Subcutaneous abdominal adipose tissue (tissue), 5 donors: ENCODE results near the gene IBA57.
A peak's percentile ranks its signal among the peaks of the same experiment; 100 is the strongest.

Experiments
- H3K27ac ChIP-seq: one replicate; pipeline ENCODE4 v1.7.0; 2013; ENCODE audit warnings: low read depth, mild to moderate bottlenecking, inconsistent platforms, low read length, moderate library complexity
- H3K27me3 ChIP-seq, 5 donors: one replicate each; pipeline ENCODE4 v1.7.0; 2013; ENCODE audit warnings: low read length in 5 of 5, inconsistent platforms in 1 of 5; ENCODE audit not compliant: control insufficient read depth in 5 of 5, insufficient read depth in 4 of 5
- H3K36me3 ChIP-seq, 5 donors: one replicate each; pipeline ENCODE4 v1.7.0; 2013; ENCODE audit warnings: low read length in 5 of 5; ENCODE audit not compliant: control insufficient read depth in 5 of 5, insufficient read depth in 5 of 5
- H3K4me1 ChIP-seq, 5 donors: one replicate each; pipeline ENCODE4 v1.7.0; 2013; ENCODE audit warnings: low read length in 5 of 5, mild to moderate bottlenecking in 3 of 5, moderate library complexity in 1 of 5; ENCODE audit not compliant: control insufficient read depth in 5 of 5, insufficient read depth in 5 of 5
- H3K4me3 ChIP-seq, 5 donors: one replicate each; pipeline ENCODE4 v1.7.0; 2013; ENCODE audit warnings: low read length in 5 of 5, low read depth in 1 of 5
- H3K9ac ChIP-seq, 5 donors: one replicate each; pipeline ENCODE4 v1.7.0; 2013; ENCODE audit warnings: low read length in 5 of 5, mild to moderate bottlenecking in 4 of 5, moderate library complexity in 3 of 5
- H3K9me3 ChIP-seq, 5 donors: one replicate each; pipeline ENCODE4 v1.7.0; 2013; ENCODE audit warnings: low read length in 5 of 5; ENCODE audit not compliant: control insufficient read depth in 5 of 5
- donor health status: healthy.
- donor health status: healthy.
- donor health status: healthy.
- donor health status: healthy.
- donor health status: healthy.

The IBA57 gene

DNA sequence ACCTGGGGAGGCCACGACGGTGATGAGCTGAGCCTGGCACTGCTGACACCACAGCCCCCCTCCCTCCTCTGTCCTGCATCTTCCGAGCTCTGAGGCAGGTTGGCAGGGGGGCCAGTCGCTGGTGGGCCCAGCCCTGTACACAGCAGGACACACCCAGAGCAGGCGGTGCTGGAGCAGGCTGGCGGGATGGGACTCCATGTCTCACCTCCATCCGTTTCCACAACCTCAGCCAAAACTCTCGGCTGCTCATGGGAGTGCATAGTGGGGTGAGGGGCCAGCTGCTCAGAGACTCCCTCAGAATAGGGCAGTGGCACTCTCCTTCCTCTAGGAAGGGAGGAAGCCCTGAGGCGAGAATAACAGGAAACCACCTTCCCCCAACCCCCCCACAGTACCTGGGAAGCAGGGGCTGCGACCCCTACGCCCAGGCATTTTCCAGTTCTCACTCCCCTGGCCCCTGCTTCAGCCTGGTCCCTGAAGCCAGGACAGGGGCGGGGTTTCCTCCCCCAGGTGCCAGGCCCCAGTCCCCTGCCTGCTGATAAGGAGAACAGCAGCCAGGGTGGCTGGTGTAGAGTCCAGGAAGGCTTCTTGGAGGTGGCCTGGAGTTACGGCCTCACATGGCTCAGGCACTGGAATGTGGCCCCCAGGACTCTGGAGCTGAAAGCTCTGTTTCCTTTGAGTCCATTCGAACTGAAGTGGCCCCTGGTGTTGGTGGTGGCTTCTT, 3.2 kb upstream of the IBA57 start:
- Histone ChIP-seq H3K27me3 (peaks cover 18 to 32% (median 23%) of the 10 kb centered on the region in 5 donors), H3K36me3 (no peaks in the 10 kb centered on the region), H3K4me3 (peak overlapping the region in 1 of 5 donors; percentile 22), H3K9me3 (no peaks in the 10 kb centered on the region), H3K4me1 (peaks cover 1 to 50% (median 36%) of the 10 kb centered on the region in 5 donors), H3K9ac (peak overlapping the region in 3 of 5 donors; percentile 20 to 48 (median 25)), H3K27ac (peak overlapping the region; percentile 60)

GRCh38 chr1:228163007-228163753, 2.4 kb upstream of the IBA57 start:
- Histone ChIP-seq H3K27ac (peak overlapping the region; percentile 60), H3K36me3 (peaks cover 0 to 2% (median 0%) of the 10 kb centered on the region in 5 donors), H3K9me3 (no peaks in the 10 kb centered on the region), H3K4me3 (no peak overlapping the region), H3K27me3 (peaks cover 17 to 30% (median 22%) of the 10 kb centered on the region in 5 donors), H3K4me1 (peaks cover 1 to 50% (median 36%) of the 10 kb centered on the region in 5 donors), H3K9ac (peak overlapping the region in 3 of 5 donors; percentile 20 to 48 (median 25))

DNA sequence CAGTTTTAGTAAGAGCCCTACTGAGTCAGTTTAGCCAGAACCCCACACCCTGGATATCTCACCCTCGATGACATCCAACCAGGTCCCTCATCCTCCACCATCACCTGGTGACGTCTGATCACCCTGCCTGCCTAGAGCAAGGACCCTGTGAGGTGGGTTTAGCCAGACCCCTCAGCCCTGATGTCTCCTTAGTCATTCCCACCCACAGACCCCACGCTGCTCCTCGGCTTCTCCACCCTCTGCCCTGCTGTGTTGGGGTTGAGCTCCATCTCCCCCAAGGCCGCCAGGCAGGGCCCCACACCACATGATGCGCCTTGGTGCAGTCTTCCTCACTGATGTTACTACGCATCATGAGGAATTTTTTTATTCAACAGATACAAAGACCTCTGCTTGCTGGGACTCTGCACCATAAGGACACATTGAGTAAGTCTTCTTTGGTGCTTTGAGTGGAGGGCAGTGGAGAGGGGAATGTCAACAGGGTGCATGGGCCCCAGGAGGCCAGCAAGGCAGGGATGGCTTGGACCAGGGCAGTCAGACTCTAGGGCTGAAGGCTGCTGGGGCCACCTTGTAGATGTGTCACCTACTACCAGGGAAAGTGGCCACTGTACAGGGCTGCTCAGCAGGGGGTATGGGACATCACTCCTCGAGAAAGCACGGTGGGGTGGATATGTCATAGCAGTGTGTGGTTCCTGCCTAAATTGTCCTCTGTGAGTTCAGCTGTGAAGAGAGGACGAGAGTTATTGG, 1.7 kb upstream of the IBA57 start:
- peak overlapping the region; percentile 60 for H3K27ac ChIP-seq
- no peak overlapping the region for H3K4me3 ChIP-seq
- peaks cover 0 to 7% (median 0%) of the 10 kb centered on the region in 5 donors for H3K36me3 ChIP-seq
- H3K9ac ChIP-seq: no peak overlapping the region
- H3K9me3 ChIP-seq: no peaks in the 10 kb centered on the region
- peaks cover 14 to 28% (median 20%) of the 10 kb centered on the region in 5 donors for H3K27me3 ChIP-seq
- peaks cover 1 to 50% (median 36%) of the 10 kb centered on the region in 5 donors for H3K4me1 ChIP-seq

DNA sequence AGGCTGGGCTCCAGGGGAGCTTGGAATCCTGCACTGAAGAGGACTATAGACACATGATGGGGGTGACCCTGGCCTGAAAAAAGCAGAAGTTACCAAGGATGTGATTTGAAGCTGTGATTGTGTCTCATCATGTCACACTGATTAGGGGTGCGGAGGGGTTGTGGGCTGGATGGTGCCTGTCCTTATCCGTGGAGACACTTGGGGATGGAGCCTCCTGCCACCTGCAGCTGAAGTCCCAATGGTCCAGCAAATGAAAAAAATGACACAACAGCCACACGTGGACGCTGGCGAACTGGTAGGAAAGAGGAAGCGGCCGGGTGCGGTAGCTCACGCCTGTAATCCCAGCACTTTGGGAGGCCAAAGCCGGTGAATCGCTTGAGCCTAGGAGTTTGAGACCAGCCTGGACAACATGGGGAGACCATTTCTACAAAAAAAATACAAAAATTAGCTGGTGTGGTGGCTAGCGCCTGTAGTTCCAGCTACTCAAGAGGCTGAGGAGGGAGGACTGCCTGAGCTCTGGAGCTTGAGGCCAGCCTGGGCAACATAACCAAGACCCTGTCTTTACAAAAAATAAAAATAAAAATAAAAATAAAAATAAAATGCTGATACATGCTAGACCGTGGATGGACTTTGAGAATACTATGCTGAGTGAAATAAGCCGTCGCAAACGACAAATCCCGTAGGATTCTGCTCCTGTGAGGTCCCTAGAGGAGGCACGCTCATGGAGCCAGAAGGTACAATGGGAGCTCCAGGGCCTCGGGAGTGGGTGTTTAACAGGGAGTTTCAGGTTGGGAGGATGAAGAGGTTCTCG, 838 bp upstream of the IBA57 start:
- H3K9ac ChIP-seq: peak overlapping the region; percentile 34 to 83 (median 68)
- H3K27me3 ChIP-seq: peaks cover 10 to 21% (median 15%) of the 10 kb centered on the region in 5 donors
- H3K9me3 ChIP-seq: no peaks in the 10 kb centered on the region
- peaks cover 1 to 50% (median 36%) of the 10 kb centered on the region in 5 donors for H3K4me1 ChIP-seq
- H3K36me3 ChIP-seq: peaks cover 0 to 7% (median 2%) of the 10 kb centered on the region in 5 donors
- peak overlapping the region; percentile 61 to 85 (median 82) for H3K4me3 ChIP-seq
- peak overlapping the region; percentile 62 for H3K27ac ChIP-seq

DNA sequence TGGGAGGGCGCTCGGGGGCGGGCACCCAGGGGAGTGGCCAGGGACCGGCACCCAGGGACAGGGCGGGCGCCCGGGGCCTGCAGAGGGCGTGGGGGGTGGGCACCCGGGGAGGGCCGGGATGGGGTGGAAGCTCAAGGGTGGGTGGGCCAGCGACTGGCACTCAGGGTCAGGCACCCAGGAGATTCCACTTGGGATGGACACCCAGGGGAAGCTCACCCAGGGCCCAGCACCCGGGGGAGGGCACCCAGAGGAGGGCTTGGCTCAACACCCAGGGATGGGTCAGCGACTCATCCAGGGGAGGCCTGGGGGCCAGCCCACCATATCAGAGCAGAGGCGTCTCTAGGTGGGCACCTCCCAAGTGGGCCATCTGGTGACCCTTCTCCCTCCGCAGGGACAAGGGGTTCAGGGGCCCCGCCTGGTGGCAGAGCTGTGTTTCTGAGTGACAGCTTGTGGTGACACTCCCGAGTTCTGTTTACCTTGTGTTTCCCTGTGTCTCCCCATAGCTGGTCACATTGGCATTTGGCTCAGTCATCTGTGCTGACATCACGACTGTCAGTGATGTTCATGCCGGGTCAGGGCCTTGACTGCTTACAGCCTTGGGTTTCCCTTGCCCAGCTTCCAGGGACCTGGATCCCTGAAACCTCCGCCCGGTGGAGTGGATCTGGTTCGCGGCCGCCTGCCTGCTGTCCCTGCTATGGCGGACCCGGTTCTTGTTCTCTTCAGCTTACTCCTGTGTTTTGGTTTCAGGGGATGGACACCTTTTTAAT, 749 bp downstream of the IBA57 start:
- Histone ChIP-seq H3K9me3 (no peaks in the 10 kb centered on the region), H3K4me3 (peak overlapping the region; percentile 58 to 82 (median 64)), H3K27me3 (peaks cover 10 to 20% (median 15%) of the 10 kb centered on the region in 5 donors), H3K36me3 (peaks cover 0 to 7% (median 2%) of the 10 kb centered on the region in 5 donors), H3K4me1 (peaks cover 1 to 48% (median 36%) of the 10 kb centered on the region in 5 donors), H3K27ac (peak overlapping the region; percentile 84), H3K9ac (peak overlapping the region; percentile 44 to 80 (median 59))

DNA sequence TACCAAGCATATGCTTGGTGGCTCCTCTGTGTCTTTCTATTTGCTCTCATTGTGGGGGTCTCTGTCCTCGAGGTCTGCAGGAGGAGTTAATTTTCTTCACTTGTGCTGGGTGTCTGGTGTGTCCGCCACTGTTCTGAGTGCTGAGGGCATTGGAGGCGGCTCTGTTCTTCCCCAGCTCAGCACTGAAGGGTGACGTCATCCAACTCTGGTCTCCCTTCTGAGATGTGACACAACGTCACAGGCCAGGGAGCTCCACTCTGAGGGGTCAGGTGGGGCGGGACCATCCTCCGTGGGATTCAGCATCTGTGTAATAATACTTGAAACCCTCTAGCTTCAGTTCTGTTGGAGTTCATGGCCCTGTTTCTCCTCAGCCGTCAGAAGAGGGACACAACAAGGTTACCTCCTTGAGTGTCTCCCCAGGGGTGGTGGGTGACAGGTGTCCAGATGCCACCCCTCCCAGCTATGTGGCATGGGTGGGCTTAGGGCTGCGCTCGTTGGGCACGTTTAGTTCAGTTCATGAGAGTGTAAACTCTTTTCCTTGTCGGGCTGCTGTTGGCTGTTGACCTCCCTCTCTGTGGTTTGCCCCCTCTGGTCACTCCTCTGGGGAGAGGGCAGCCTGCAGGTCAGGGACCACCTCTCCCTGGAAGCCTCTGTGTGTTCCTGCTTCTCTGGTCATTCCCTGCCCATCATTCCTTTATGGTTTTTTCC, 3.1 kb downstream of the IBA57 start:
- Histone ChIP-seq H3K27me3 (no peaks in the 10 kb centered on the region), H3K4me3 (no peak overlapping the region), H3K36me3 (peaks cover 0 to 7% (median 2%) of the 10 kb centered on the region in 5 donors), H3K27ac (no peak overlapping the region), H3K4me1 (peaks cover 0 to 25% (median 18%) of the 10 kb centered on the region in 5 donors), H3K9ac (no peak overlapping the region), H3K9me3 (no peaks in the 10 kb centered on the region)

- Histone ChIP-seq H3K9ac (no peak overlapping the region), H3K36me3 (peaks cover 0 to 7% (median 2%) of the 10 kb centered on the region in 5 donors), H3K4me1 (peaks cover 0 to 19% (median 18%) of the 10 kb centered on the region in 5 donors), H3K27me3 (no peaks in the 10 kb centered on the region), H3K27ac (no peak overlapping the region), H3K9me3 (no peaks in the 10 kb centered on the region), H3K4me3 (no peak overlapping the region)
Observed at GRCh38 chr1:228169345-228169744, 3.7 kb downstream of the IBA57 start.

- peaks cover 0 to 12% (median 9%) of the 10 kb centered on the region in 5 donors for H3K4me1 ChIP-seq
- H3K27ac ChIP-seq: no peak overlapping the region
Observed at GRCh38 chr1:228170666-228171065, 5.1 kb downstream of the IBA57 start.

More at GRCh38 chr1:228170666-228171065, 5.1 kb downstream of the IBA57 start:
- Histone ChIP-seq H3K27me3 (no peaks in the 10 kb centered on the region), H3K9ac (no peak overlapping the region), H3K36me3 (peaks cover 0 to 20% (median 11%) of the 10 kb centered on the region in 5 donors), H3K4me3 (no peak overlapping the region), H3K9me3 (no peaks in the 10 kb centered on the region)
